NOMO-1 (cell line): Measurements from ENCODE around the gene DNAH1.

Experiments used
- DNase-seq, 2 experiments: peaks; one replicate each; lab custom pipeline; 2025; ENCODE audit not compliant: unreplicated experiment in 2 of 2; lab: John Stamatoyannopoulos, UW

DNAH1 gene

GRCh38 chr3:52355526-52355925, 39.4 kb downstream of the DNAH1 start:
- DNase-seq: no peak

GRCh38 chr3:52356126-52356525, 40.0 kb downstream of the DNAH1 start:
- no peak for DNase-seq

DNA sequence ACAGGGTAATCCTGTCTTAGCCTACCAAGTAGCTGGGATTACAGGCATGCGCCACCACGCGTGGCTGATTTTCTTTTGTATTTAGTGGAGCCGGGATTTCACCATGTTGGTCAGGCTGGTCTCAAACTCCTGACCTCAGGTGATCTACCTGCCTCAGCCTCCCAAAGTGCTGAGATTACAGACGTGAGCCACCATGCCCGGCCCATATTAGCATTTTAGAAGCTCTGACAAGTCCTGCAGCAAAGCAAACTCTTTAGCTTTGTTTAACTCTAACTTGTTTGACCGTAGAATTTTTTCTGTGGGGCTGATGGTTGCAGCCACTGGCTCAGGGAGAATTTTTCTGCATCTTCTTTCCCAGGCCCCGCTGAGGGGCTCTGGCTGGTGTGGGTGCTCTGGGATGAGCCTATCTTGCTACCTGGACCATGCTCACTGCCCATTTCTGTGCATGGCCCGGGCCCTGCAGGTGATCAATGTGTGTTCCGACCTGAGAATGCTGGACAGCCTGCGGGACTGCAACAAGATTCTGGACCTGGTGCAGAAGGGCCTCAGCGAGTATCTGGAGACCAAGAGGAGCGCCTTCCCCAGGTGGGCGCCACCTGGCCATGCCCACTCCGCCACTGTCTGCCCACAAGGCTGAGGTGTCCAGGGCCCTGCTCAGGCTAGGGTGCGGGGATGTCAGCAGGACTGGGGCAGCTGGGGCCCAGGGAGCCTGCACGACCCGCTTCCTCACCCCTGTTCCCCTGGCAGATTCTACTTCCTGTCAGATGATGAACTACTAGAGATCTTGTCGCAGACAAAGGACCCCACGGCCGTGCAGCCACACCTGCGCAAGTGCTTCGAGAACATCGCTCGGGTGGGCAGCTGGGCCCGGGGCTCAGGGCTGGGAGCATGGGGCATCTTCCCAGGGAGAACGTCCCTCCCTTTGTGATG, 41.3 kb downstream of the DNAH1 start:
- DNase-seq: no peak

GRCh38 chr3:52358362-52358940, 42.3 kb downstream of the DNAH1 start:
- no peak for DNase-seq

DNA sequence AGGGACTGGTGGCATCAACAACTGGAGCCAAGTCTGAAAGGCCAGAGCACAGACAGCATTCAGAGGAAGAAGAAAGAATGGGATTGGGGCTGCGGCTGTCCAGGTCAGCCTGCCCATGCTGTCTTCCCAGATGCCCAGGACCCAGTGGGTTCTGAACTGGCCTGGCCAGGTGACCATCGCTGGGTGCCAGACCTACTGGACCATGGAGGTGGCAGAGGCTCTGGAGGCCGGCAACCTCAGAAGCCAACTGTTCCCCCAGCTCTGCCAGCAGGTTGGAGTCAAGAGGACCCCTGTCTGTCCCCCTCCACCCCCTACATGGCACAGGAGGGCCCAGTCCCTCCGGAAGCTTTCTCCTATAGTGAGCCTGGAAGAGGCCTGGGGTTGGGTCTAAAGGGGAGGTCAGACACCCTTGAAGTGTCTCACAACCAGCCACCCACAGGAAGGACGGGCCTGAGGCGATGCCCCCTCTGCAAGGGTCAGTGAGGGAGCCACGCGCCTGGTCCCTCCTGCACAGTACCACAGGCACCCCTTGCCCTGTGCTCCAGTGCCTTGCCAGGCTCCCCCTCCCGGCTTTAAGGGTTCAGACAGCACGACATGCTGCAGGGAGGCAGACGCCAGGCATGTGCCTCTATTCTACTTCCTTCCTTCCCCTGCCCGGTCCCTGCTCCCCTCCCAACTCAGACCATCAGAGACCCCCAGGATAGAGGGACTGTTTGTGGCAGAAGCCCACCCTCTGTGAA, 43.2 kb downstream of the DNAH1 start:
- DNase-seq: no peak

GRCh38 chr3:52361011-52361410, 44.9 kb downstream of the DNAH1 start:
- no peak for DNase-seq

DNA sequence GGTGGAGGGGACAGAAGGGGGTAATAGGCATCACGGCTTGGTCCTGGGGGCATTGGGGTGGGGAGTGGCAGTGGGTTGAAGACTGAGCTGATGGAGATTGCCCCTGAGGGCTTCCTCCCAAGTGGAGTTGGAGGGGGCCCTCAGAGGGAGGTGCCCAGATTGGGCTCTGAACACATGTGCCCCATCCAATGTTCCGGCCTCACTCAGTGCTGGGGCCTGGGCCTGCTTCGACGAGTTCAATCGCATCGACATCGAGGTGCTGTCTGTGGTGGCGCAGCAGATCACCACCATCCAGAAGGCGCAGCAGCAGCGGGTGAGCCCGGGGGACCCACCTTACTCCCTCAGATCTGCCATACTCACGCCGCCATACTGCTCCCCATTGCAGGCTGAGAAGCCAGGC, 45.3 kb downstream of the DNAH1 start:
- no peak for DNase-seq

GRCh38 chr3:52361898-52362297, 45.8 kb downstream of the DNAH1 start:
- no peak for DNase-seq

GRCh38 chr3:52364322-52365035, 48.4 kb downstream of the DNAH1 start:
- DNase-seq: no peak

GRCh38 chr3:52366527-52366926, 50.4 kb downstream of the DNAH1 start:
- DNase-seq: no peak

DNA sequence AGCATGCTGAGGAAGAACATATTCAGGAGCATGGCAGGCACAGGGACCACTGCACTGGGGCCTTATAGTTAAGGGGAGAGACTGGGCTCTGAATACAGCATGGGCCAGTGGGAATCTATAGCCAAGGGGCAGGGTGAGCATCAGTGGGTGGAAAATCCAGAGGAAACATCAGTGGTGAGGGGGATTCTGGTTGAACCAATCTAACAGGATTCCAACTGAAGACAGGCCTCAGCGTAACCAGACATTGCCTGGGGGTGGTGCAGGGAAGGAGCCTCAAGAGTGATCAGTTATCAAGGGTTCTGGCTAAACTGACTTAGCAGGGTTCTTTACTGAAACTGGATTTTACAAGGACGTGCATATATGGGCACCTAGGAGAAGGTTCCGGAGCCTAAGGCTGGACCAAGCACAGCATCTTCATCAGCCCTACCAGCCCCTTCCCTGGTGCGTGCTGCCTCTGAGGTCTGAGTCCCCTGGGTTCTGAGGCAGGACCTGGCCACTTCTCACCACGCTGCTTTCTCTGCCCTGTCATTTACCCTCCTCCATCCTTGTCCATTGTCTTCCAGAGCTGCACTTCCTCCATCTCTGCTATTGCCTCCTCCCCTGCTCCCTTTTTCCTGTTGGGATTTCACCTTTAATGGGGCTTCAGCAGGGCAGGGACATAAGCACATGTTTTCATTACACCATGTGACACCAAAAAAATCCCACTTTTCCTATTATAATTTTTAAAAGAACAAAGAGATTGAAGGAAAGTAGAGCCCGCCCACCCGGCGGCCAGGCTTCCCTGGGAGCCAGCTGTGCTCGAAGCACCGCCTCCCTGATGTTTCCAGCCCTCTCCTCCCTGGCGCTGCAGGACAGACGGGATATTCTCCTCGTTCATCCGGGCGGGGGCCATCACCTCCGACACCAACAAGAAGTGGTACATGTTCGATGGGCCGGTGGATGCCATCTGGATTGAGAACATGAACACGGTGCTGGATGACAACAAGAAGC, 52.1 kb downstream of the DNAH1 start:
- no peak for DNase-seq

DNA sequence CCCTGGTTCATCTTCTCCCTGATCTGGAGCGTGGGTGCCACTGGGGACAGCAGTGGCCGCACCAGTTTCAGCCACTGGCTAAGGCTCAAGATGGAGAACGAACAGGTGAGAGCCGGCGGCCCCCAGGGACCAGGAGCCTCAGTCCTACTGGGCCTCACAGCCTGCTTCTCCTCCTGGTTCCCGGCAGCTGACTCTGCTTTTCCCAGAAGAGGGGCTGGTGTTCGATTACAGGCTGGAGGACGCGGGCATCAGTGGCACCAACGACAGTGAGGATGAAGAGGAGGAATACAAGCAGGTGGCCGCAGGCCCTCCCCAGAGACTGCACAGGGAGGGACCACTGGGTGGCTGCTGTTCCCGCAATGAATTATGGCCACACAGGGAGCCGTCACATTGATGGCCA, 54.4 kb downstream of the DNAH1 start:
- DNase-seq: no peak

DNA sequence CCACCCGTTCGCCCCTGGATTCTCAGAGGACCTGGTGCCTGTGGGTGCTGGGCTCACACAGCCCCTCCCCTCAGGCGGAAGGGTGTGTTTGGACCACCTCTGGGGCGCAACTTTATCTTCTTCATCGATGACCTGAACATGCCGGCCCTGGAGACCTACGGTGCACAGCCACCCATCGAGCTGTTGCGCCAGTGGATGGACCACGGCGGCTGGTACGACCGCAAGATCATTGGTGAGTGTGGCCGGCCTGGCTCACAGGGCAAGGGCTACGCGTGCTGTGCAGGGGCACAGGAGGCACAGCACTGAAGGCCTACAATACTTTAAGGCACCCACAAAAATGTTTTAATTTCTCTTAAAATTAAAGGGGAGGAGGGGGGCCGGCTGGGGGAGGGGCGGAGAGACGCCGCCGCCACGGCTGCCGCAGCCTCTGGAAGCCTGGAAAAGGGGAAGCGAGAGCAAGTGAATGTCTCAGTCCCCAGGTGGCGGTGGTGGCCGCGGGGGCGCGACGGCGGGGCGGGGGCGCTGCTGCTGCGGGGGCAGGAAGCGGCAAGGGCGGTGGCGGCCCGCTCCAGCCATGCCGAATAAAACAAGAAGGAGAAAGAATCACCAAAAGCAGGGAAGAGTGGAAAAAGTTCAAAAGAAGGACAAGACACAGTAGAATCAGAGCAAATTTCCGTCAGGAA, 56.8 kb downstream of the DNAH1 start:
- peak; percentile 68 to 76 for DNase-seq

DNA sequence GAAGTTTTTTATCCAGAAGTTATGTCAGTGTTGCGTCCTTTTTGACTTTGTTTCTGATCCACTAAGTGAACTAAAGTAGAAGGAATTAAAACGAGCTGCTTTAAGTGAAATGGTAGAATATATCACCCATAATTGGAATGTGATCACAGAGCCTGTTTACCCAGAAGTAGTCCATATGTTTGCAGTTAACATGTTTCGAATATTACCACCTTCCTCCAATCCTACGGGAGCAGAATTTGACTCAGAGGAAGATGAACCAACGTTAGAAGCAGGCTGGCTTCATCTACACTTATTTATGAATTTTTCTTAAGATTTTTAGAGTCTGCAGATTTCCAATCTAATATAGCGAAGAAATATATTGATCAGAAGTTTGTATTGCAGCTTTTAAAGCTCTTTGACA, 57.6 kb downstream of the DNAH1 start:
- no peak for DNase-seq

DNA sequence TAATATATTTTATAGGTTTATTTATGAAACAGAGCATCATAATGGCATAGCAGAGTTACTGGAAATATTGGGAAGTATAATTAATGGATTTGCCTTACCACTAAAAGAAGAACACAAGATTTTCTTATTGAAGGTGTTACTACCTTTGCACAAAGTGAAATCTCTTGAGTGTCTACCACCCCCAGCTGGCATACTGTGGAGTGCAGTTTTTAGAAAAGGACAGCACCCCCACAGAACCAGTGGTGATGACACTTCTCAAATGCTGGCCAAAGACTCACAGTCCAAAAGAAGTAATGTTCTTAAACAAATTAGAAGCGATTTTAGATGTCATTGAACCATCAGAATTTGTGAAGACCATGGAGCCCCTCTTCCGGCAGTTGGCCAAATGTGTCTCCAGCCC, 58.1 kb downstream of the DNAH1 start:
- no peak for DNase-seq

- no peak for DNase-seq
Measured at GRCh38 chr3:52379610-52380009, 63.5 kb downstream of the DNAH1 start.

- no peak for DNase-seq
Measured at GRCh38 chr3:52380023-52380422, 63.9 kb downstream of the DNAH1 start.

GRCh38 chr3:52381623-52382022, 65.5 kb downstream of the DNAH1 start:
- no peak for DNase-seq

DNA sequence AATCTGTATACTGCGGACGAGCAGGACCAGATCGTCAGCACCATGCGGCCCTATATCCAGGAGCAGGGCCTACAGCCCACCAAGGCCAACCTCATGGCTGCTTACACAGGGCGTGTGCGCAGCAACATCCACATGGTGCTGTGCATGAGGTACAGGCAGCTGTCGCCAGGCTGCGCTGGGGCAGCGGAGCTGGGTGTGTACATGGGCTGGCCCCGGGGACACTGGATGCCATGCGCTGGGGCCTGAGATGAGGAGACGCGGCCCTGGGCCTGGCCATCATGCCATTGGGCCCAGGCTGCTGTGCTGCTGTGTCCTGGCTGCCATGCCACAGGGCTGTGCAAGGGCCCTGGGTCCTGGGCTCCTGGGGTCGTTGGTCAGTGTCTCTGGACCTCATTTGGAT, 67.3 kb downstream of the DNAH1 start:
- DNase-seq: no peak
